Prostate gland (tissue), 2 donors: ENCODE data around the gene APOL3. TPM values are rescaled to one million over a fixed set of nuclear protein-coding genes. Genes with fewer than 3 reads are reported as not detected.
A peak's percentile ranks its signal among the peaks of the same experiment; 100 is the strongest.
"Not testable (repeated sequence)": the region's sequence is repeated elsewhere in the genome, so short reads cannot be mapped to it uniquely, and the experiment has no call there.

Experiments
- DNase-seq: peaks from one replicate; pipeline ENCODE4 v3.0.0-alpha.2; 2019; ENCODE audit warnings: low spot score
- H3K27ac ChIP-seq, 2 donors: fragments of 200-600 bp; sonication (generic); 2 replicates each; pipeline ENCODE4 v1.5.1; 2017 to 2019
- H3K27me3 ChIP-seq: fragments of 200-600 bp; sonication (generic); replicated peaks from 2 replicates; pipeline ENCODE4 v1.5.1; 2019; ENCODE audit not compliant: insufficient read depth
- H3K36me3 ChIP-seq, 2 donors: fragments of 200-600 bp; sonication (generic); 1 replicate in 1 of 2; 2 replicates in 1 of 2; pipeline versions ENCODE4 v1.5.1 to v1.8.1; 2017 to 2019
- H3K4me1 ChIP-seq: fragments of 200-600 bp; sonication (generic); replicated peaks from 2 replicates; pipeline ENCODE4 v1.5.1; 2019
- H3K4me3 ChIP-seq, 2 donors: fragments of 200-600 bp; sonication (generic); 2 replicates each; pipeline ENCODE4 v1.5.1; 2017 to 2019
- H3K9me3 ChIP-seq: fragments of 200-600 bp; sonication (generic); 2 replicates; pipeline ENCODE4 v1.5.1; 2017
- CTCF ChIP-seq, 4 experiments: fragments of 200-600 bp in 2 of 4; fragments of 450-650 bp in 2 of 4; sonication (generic) in 2 of 4; IDR thresholded peaks; 1 replicate in 3 of 4; 2 replicates in 1 of 4; pipeline ENCODE4 v1.5.1; 2016 to 2019; ENCODE audit warnings: antibody characterized with exemption in 4 of 4, mild to moderate bottlenecking in 2 of 4, moderate library complexity in 2 of 4
- POLR2A ChIP-seq: fragments of 450-650 bp; IDR thresholded peaks from one replicate; pipeline ENCODE4 v1.6.1; 2016; ENCODE audit warnings: antibody characterized with exemption, mild to moderate bottlenecking
- POLR2AphosphoS5 ChIP-seq: sonication (generic); formaldehyde crosslinking; IDR thresholded peaks from one replicate; pipeline ENCODE4 v1.6.1; 2017; ENCODE audit warnings: antibody characterized with exemption
- WGBS: methylation state at CpG from one replicate; pipeline ENCODE4 v1.1.5; 2018; 5-methylcytosine and 5-hydroxymethylcytosine counted together
- intact Hi-C: fragments of 100-400 bp; cut with DNase I; formaldehyde crosslinking; loops from one replicate; pipeline ENCODE4 v1.14.2; 2022
- total RNA-seq, 2 donors: library from RNA; depleted of rRNA; stranded (reverse); fragments of >200 nt; gene quantifications; one replicate each; pipeline ENCODE4 v1.1.0, GENCODE V29; 2016

APOL3 gene
- total RNA-seq: 10 to 100 TPM; 18.8 to 32.2 TPM

- no peaks in the 10 kb centered on the region for H3K36me3 ChIP-seq
- DNase-seq: peak; percentile 86
- H3K27me3 ChIP-seq: no peaks in the 10 kb centered on the region
- no peaks in the 10 kb centered on the region for H3K9me3 ChIP-seq
- TF ChIP-seq POLR2A (peak; percentile 69), CTCF (IDR thresholded peaks at IDR 0.05) (no peak), POLR2AphosphoS5 (peak; percentile 90)
- WGBS: 23% methylated on average over 3 of the region's 3 CpGs
- H3K4me3 ChIP-seq: peak within 1 kb of the TSS; percentile 9 to 19
- intact Hi-C loops: no loop called here
- H3K4me1 ChIP-seq: peaks cover 5% of the 10 kb centered on the region
- peak within 1 kb of the TSS; percentile 73 to 86 for H3K27ac ChIP-seq
Observed at GRCh38 chr22:36160499-36160942, at the start of gene APOL3. TSS of gene APOL3 (minus strand) at chr22:36160755. CDS start at chr22:36149055, 11,700 bp downstream.

GRCh38 chr22:36210224-36210623, 49.7 kb upstream of the APOL3 start:
- Histone ChIP-seq H3K36me3 (no peaks in the 10 kb centered on the region), H3K9me3 (no peaks in the 10 kb centered on the region), H3K4me3 (no peak overlapping the region), H3K27ac (no peak overlapping the region), H3K4me1 (no peaks in the 10 kb centered on the region), H3K27me3 (no peaks in the 10 kb centered on the region)
- no peak for DNase-seq
- intact Hi-C loops: no loop called here
- WGBS: 84% methylated on average over 3 of the region's 3 CpGs
- TF ChIP-seq POLR2AphosphoS5: no peak
- no peak for TF ChIP-seq CTCF (IDR thresholded peaks at IDR 0.05)
- no peak for TF ChIP-seq POLR2A

GRCh38 chr22:36209488-36209908, 48.9 kb upstream of the APOL3 start:
- intact Hi-C loops, DNase-seq, H3K4me3 ChIP-seq, H3K4me1 ChIP-seq, H3K27ac ChIP-seq, H3K27me3 ChIP-seq, H3K36me3 ChIP-seq, H3K9me3 ChIP-seq: not testable (repeated sequence)
- WGBS: 69% methylated on average over 5 of the region's 5 CpGs

- WGBS: 95% methylated on average over 1 of the region's 1 CpG
- H3K4me3 ChIP-seq: no peak overlapping the region
Observed at GRCh38 chr22:36208914-36209313, 48.4 kb upstream of the APOL3 start.

GRCh38 chr22:36208162-36208765, 47.7 kb upstream of the APOL3 start:
- no peaks in the 10 kb centered on the region for H3K4me1 ChIP-seq
- TF ChIP-seq POLR2A: no peak
- TF ChIP-seq CTCF (IDR thresholded peaks at IDR 0.05): no peak
- TF ChIP-seq POLR2AphosphoS5: no peak
- WGBS: 12% methylated on average over 1 of the region's 1 CpG
- intact Hi-C loops: no loop called here
- no peak overlapping the region for H3K4me3 ChIP-seq
- no peaks in the 10 kb centered on the region for H3K36me3 ChIP-seq
- DNase-seq: no peak
- H3K27me3 ChIP-seq: no peaks in the 10 kb centered on the region
- H3K27ac ChIP-seq: no peak overlapping the region
- H3K9me3 ChIP-seq: no peaks in the 10 kb centered on the region

More at GRCh38 chr22:36208914-36209313, 48.4 kb upstream of the APOL3 start:
- Histone ChIP-seq H3K4me1 (no peaks in the 10 kb centered on the region), H3K9me3 (no peaks in the 10 kb centered on the region), H3K27me3 (no peaks in the 10 kb centered on the region), H3K27ac (no peak overlapping the region), H3K36me3 (no peaks in the 10 kb centered on the region)
- TF ChIP-seq POLR2AphosphoS5 (no peak), POLR2A (no peak), CTCF (IDR thresholded peaks at IDR 0.05) (no peak)
- intact Hi-C loops: no loop called here
- no peak for DNase-seq
